SK-N-SH treated with all-trans-retinoic acid at 6 μM for 48 hours (cell line): Measurements from ENCODE around the gene UBE2G1.

Experiments used
- ATAC-seq: fragments of 200-7000 bp; cut with Tn5 transposase; 3 replicates; pipeline ENCODE4 v1.9.1; 2020; ENCODE audit warnings: mild to moderate bottlenecking, moderate library complexity
- ARNTL ChIP-seq: fragments of 450-650 bp; formaldehyde crosslinking; IDR thresholded peaks from 2 replicates; pipeline ENCODE4 v1.5.0; 2020; ENCODE audit warnings: low read depth, mild to moderate bottlenecking, moderate library complexity, borderline replicate concordance
- BACH2 ChIP-seq: fragments of 250-450 bp; sonication (Bioruptor Pico); IDR thresholded peaks from 2 replicates; pipeline ENCODE4 v1.9.0; 2021; ENCODE audit warnings: mild to moderate bottlenecking, borderline replicate concordance
- CREB5 ChIP-seq: fragments of 250-450 bp; sonication (Bioruptor Pico); IDR thresholded peaks from 2 replicates; pipeline ENCODE4 v1.5.1; 2020; ENCODE audit warnings: low read depth, mild to moderate bottlenecking, moderate library complexity
- CSDC2 ChIP-seq: fragments of 250-450 bp; sonication (Bioruptor Pico); IDR thresholded peaks from 2 replicates; pipeline ENCODE4 v1.5.0; 2020; ENCODE audit warnings: mild to moderate bottlenecking, moderate library complexity
- CSRNP3 ChIP-seq: fragments of 250-450 bp; sonication (Bioruptor Pico); IDR thresholded peaks from 2 replicates; pipeline ENCODE4 v1.5.1; 2021; ENCODE audit warnings: mild to moderate bottlenecking, moderate library complexity
- ESRRG ChIP-seq: fragments of 250-450 bp; sonication (Bioruptor Pico); IDR thresholded peaks from 2 replicates; pipeline ENCODE4 v1.6.1; 2021; ENCODE audit warnings: mild to moderate bottlenecking
- GLIS3 ChIP-seq: fragments of 250-450 bp; sonication (Bioruptor Pico); IDR thresholded peaks from 2 replicates; pipeline ENCODE4 v1.5.0; 2020; ENCODE audit warnings: mild to moderate bottlenecking, moderate library complexity
- ISL1 ChIP-seq: fragments of 250-450 bp; sonication (Bioruptor Pico); IDR thresholded peaks from 2 replicates; pipeline ENCODE4 v2.1.2; 2022; ENCODE audit warnings: mild to moderate bottlenecking, moderate library complexity
- OSR1 ChIP-seq: fragments of 250-450 bp; sonication (Bioruptor Pico); IDR thresholded peaks from 2 replicates; pipeline ENCODE4 v1.8.0; 2022; ENCODE audit warnings: moderate library complexity, mild to moderate bottlenecking, inconsistent platforms
- PATZ1 ChIP-seq: fragments of 250-450 bp; sonication (Bioruptor Pico); IDR thresholded peaks from 2 replicates; pipeline ENCODE4 v1.8.0; 2020; ENCODE audit warnings: mild to moderate bottlenecking, moderate library complexity, borderline replicate concordance
- POU6F1 ChIP-seq: fragments of 250-450 bp; sonication (Bioruptor Pico); IDR thresholded peaks from 2 replicates; pipeline ENCODE4 v1.8.0; 2021; ENCODE audit warnings: low read depth, mild to moderate bottlenecking, moderate library complexity, borderline replicate concordance
- PPARA ChIP-seq: fragments of 250-450 bp; sonication (Bioruptor Pico); IDR thresholded peaks from 2 replicates; pipeline ENCODE4 v1.5.0; 2020; ENCODE audit warnings: mild to moderate bottlenecking, borderline replicate concordance
- RARB ChIP-seq: fragments of 250-450 bp; sonication (Bioruptor Pico); IDR thresholded peaks from 2 replicates; pipeline ENCODE4 v1.8.0; 2021; ENCODE audit warnings: mild to moderate bottlenecking, moderate library complexity
- SNAI2 ChIP-seq: fragments of 250-450 bp; sonication (Bioruptor Pico); IDR thresholded peaks from 2 replicates; pipeline ENCODE4 v1.5.0; 2020; ENCODE audit warnings: mild to moderate bottlenecking, moderate library complexity
- TCF4 ChIP-seq: fragments of 250-450 bp; sonication (Bioruptor Pico); IDR thresholded peaks from 2 replicates; pipeline ENCODE4 v1.8.0; 2021; ENCODE audit warnings: mild to moderate bottlenecking, moderate library complexity, borderline replicate concordance
- TOX ChIP-seq: fragments of 250-450 bp; sonication (Bioruptor Pico); IDR thresholded peaks from 2 replicates; pipeline ENCODE4 v1.8.0; 2021; ENCODE audit warnings: mild to moderate bottlenecking, moderate library complexity, borderline replicate concordance
- TSHZ2 ChIP-seq: fragments of 250-450 bp; sonication (Bioruptor Pico); IDR thresholded peaks from 2 replicates; pipeline ENCODE4 v1.5.0; 2020; ENCODE audit warnings: mild to moderate bottlenecking, moderate library complexity
- ZC3H10 ChIP-seq: fragments of 250-450 bp; sonication (Bioruptor Pico); IDR thresholded peaks from 2 replicates; pipeline ENCODE4 v1.5.1; 2021; ENCODE audit warnings: mild to moderate bottlenecking, moderate library complexity
- ZFP3 ChIP-seq: fragments of 250-450 bp; sonication (Bioruptor Pico); IDR thresholded peaks from 2 replicates; pipeline ENCODE4 v1.5.0; 2020; ENCODE audit warnings: mild to moderate bottlenecking, moderate library complexity
- ZFP30 ChIP-seq: fragments of 450-650 bp; formaldehyde crosslinking; IDR thresholded peaks from 2 replicates; pipeline ENCODE4 v1.5.0; 2022; ENCODE audit warnings: mild to moderate bottlenecking, moderate library complexity
- ZNF565 ChIP-seq: fragments of 450-650 bp; formaldehyde crosslinking; conservative IDR thresholded peaks from 2 replicates; pipeline ENCODE4 v1.5.0; 2020; ENCODE audit warnings: low read depth, mild to moderate bottlenecking, moderate library complexity
- ZNF70 ChIP-seq: fragments of 450-650 bp; formaldehyde crosslinking; IDR thresholded peaks from 2 replicates; pipeline ENCODE4 v1.5.0; 2020; ENCODE audit warnings: mild to moderate bottlenecking, moderate library complexity
- ZNF8 ChIP-seq: fragments of 450-650 bp; formaldehyde crosslinking; IDR thresholded peaks from 2 replicates; pipeline ENCODE4 v1.5.0; 2020; ENCODE audit warnings: mild to moderate bottlenecking, moderate library complexity

Gene UBE2G1

GRCh38 chr17:4340914-4341615 is 25.4 kb downstream of the UBE2G1 start:
- peak; percentile 53 for ATAC-seq
- TF ChIP-seq OSR1 = no peak
- TF ChIP-seq BACH2 (CRISPR knock-in tag) = no peak
- TF ChIP-seq POU6F1 = no peak
- TF ChIP-seq TCF4 = no peak
- no peak for TF ChIP-seq ZC3H10 (CRISPR knock-in tag)
- TF ChIP-seq ZFP30 (CRISPR knock-in tag) = no peak
- TF ChIP-seq CSRNP3 (CRISPR knock-in tag) = no peak
- no peak for TF ChIP-seq ISL1
- TF ChIP-seq SNAI2 (CRISPR knock-in tag) = no peak
- no peak for TF ChIP-seq ZNF8 (CRISPR knock-in tag)
- no peak for TF ChIP-seq CSDC2 (CRISPR knock-in tag)
- no peak for TF ChIP-seq CREB5
- TF ChIP-seq, all 23 proteins: peak for 0

GRCh38 chr17:4334776-4335584 is 31.5 kb downstream of the UBE2G1 start:
- ATAC-seq = no peak
- TF ChIP-seq PPARA (CRISPR knock-in tag) (no peak), CREB5 (no peak), TCF4 (no peak), ZFP30 (CRISPR knock-in tag) (no peak), ESRRG (CRISPR knock-in tag) (no peak), ARNTL (CRISPR knock-in tag) (no peak), RARB (no peak), ZNF565 (CRISPR knock-in tag) (no peak), CSDC2 (CRISPR knock-in tag) (no peak), ZNF70 (CRISPR knock-in tag) (no peak), ZNF8 (CRISPR knock-in tag) (no peak), GLIS3 (CRISPR knock-in tag) (no peak), PATZ1 (CRISPR knock-in tag) (no peak), CSRNP3 (CRISPR knock-in tag) (no peak), TSHZ2 (CRISPR knock-in tag) (no peak), OSR1 (no peak), ISL1 (no peak), BACH2 (CRISPR knock-in tag) (no peak), ZFP3 (CRISPR knock-in tag) (no peak), TOX (CRISPR knock-in tag) (no peak)
- TF ChIP-seq, all 23 proteins: peak for 0
